IMR-90 (cell line): ENCODE results near the gene UPK3A. TPM values are rescaled to one million over a fixed set of nuclear protein-coding genes. Genes with fewer than 3 reads are reported as not detected.

Source experiments
- ATAC-seq: fragments of 200-7000 bp; cut with Tn5 transposase; 2 replicates; pipeline ENCODE4 v1.9.1; 2020; ENCODE audit warnings: low read depth, mild to moderate bottlenecking, moderate library complexity
- BruUV-seq: library from RNA; stranded (reverse); fragments of 400-500 nt; replicated peaks from 2 replicates; lab custom pipeline; 2021; lab: Mats Ljungman, UMichigan
- CTCF ChIA-PET: fragments of 300-600 bp; formaldehyde crosslinking; extraction: SDS; loops from one replicate; lab custom pipeline; 2021; ENCODE audit warnings: antibody characterized with exemption; lab: Yijun Ruan, JAX
- POLR2A ChIA-PET: fragments of 300-600 bp; sonication (Branson Sonifier 250); formaldehyde crosslinking; loops from one replicate; lab custom pipeline; 2022; ENCODE audit warnings: antibody characterized with exemption; ENCODE audit not compliant: unreplicated experiment; lab: Charles Lee
- DNase-seq: peaks from one replicate; pipeline ENCODE4 v3.0.0; 2013
- H2AFZ ChIP-seq: replicated peaks from 2 replicates; pipeline ENCODE3; 2013; ENCODE audit warnings: low read length, mild to moderate bottlenecking; ENCODE audit not compliant: poor library complexity
- H2AK5ac ChIP-seq: 2 replicates; pipeline ENCODE4 v1.6.1; 2013; ENCODE audit warnings: low read depth, low read length, inconsistent platforms
- H2AK9ac ChIP-seq: replicated peaks from 2 replicates; pipeline ENCODE3; 2013; ENCODE audit warnings: mild to moderate bottlenecking, low read depth, low read length, moderate library complexity; ENCODE audit not compliant: poor library complexity
- H2BK120ac ChIP-seq: 2 replicates; pipeline ENCODE4 v1.6.1; 2013; ENCODE audit warnings: low read depth, low read length, inconsistent platforms
- H2BK15ac ChIP-seq: 3 replicates; pipeline ENCODE4 v1.6.1; 2013; ENCODE audit warnings: low read depth, low read length, inconsistent platforms
- H2BK20ac ChIP-seq: 2 replicates; pipeline ENCODE4 v1.6.1; 2013; ENCODE audit warnings: low read depth, mild to moderate bottlenecking, inconsistent platforms, low read length, moderate library complexity
- H2BK5ac ChIP-seq: 2 replicates; pipeline ENCODE4 v1.6.1; 2013; ENCODE audit warnings: mild to moderate bottlenecking, low read depth, low read length, inconsistent platforms; ENCODE audit not compliant: poor library complexity, severe bottlenecking
- H3K14ac ChIP-seq: replicated peaks from 2 replicates; pipeline ENCODE4 v1.6.1; 2013; ENCODE audit warnings: low read depth, low read length, inconsistent platforms
- H3K18ac ChIP-seq: 2 replicates; pipeline ENCODE4 v1.6.1; 2013; ENCODE audit warnings: low read depth, low read length, control low read depth
- H3K23ac ChIP-seq: 2 replicates; pipeline ENCODE4 v1.6.1; 2013; ENCODE audit warnings: low read depth, low read length, inconsistent platforms
- H3K27ac ChIP-seq: 2 replicates; pipeline ENCODE4 v1.5.1; 2013; ENCODE audit warnings: mild to moderate bottlenecking, control low read depth, low read length; ENCODE audit not compliant: insufficient read depth
- H3K27me3 ChIP-seq: 2 replicates; pipeline ENCODE4 v1.6.1; 2013; ENCODE audit warnings: low read length; ENCODE audit not compliant: control insufficient read depth, insufficient read depth
- H3K36me3 ChIP-seq: 2 replicates; pipeline ENCODE4 v1.6.1; 2013; ENCODE audit warnings: low read length, mixed read lengths; ENCODE audit not compliant: control insufficient read depth, insufficient read depth
- H3K4ac ChIP-seq: 2 replicates; pipeline ENCODE4 v1.6.1; 2013; ENCODE audit warnings: low read depth, low read length, inconsistent platforms
- H3K4me1 ChIP-seq: 2 replicates; pipeline ENCODE4 v1.6.1; 2013; ENCODE audit warnings: low read length, mixed read lengths; ENCODE audit not compliant: control insufficient read depth, insufficient read depth
- H3K4me2 ChIP-seq: 2 replicates; pipeline ENCODE4 v1.6.1; 2013; ENCODE audit warnings: low read depth, mild to moderate bottlenecking, control low read depth, low read length, moderate library complexity
- H3K4me3 ChIP-seq: 2 replicates; pipeline ENCODE4 v1.5.1; 2013; ENCODE audit warnings: low read depth, mild to moderate bottlenecking, control low read depth, low read length, moderate library complexity; ENCODE audit not compliant: insufficient read depth
- H3K56ac ChIP-seq: 2 replicates; pipeline ENCODE4 v1.6.1; 2013; ENCODE audit warnings: low read length, inconsistent platforms; ENCODE audit not compliant: insufficient read depth; ENCODE audit errors: extremely low read depth
- H3K79me1 ChIP-seq, 2 experiments: 2 replicates each; pipeline ENCODE4 v1.6.1; 2013; ENCODE audit warnings: low read length in 2 of 2, inconsistent platforms in 1 of 2, low read depth in 1 of 2
- H3K9ac ChIP-seq: 2 replicates; pipeline ENCODE4 v1.6.1; 2013; ENCODE audit warnings: low read depth, low read length, control low read depth
- H3K9me1 ChIP-seq: 2 replicates; pipeline ENCODE4 v1.6.1; 2013; ENCODE audit warnings: low read length, inconsistent platforms; ENCODE audit not compliant: insufficient read depth
- H3K9me3 ChIP-seq: 2 replicates; pipeline ENCODE4 v1.6.1; 2013; ENCODE audit warnings: low read length; ENCODE audit not compliant: control insufficient read depth, insufficient read depth
- H4K20me1 ChIP-seq: 2 replicates; pipeline ENCODE4 v1.6.1; 2013; ENCODE audit warnings: low read length, inconsistent platforms; ENCODE audit not compliant: insufficient read depth
- H4K5ac ChIP-seq: 2 replicates; pipeline ENCODE4 v1.6.1; 2013; ENCODE audit warnings: mild to moderate bottlenecking, low read depth, low read length, control low read depth
- H4K8ac ChIP-seq, 2 experiments: 2 replicates each; pipeline ENCODE4 v1.6.1; 2013; ENCODE audit warnings: low read depth in 2 of 2, low read length in 2 of 2, control low read depth in 1 of 2, inconsistent platforms in 1 of 2
- H4K91ac ChIP-seq: 2 replicates; pipeline ENCODE4 v1.6.1; 2013; ENCODE audit warnings: low read depth, low read length, inconsistent platforms; ENCODE audit not compliant: insufficient read depth
- BHLHE40 ChIP-seq: fragments of 150-350 bp; IDR thresholded peaks from 2 replicates; pipeline ENCODE4 v1.6.1; 2016; ENCODE audit warnings: mild to moderate bottlenecking, low read depth, low read length
- CEBPB ChIP-seq: IDR thresholded peaks from 2 replicates; pipeline ENCODE4 v1.6.1; 2012; ENCODE audit warnings: low read depth, low read length, improper control_type of control experiment
- CHD1 ChIP-seq: IDR thresholded peaks from 2 replicates; pipeline ENCODE4 v1.6.1; 2012; ENCODE audit warnings: low read depth, low read length, improper control_type of control experiment
- CTCF ChIP-seq: conservative IDR thresholded peaks from 2 replicates; pipeline ENCODE4 v1.5.1; 2012; ENCODE audit warnings: mild to moderate bottlenecking, low read depth, low read length, improper control_type of control experiment
- ELK1 ChIP-seq: fragments of 150-350 bp; IDR thresholded peaks from 2 replicates; pipeline ENCODE4 v1.6.1; 2016; ENCODE audit warnings: low read depth, mild to moderate bottlenecking, low read length, moderate library complexity, borderline replicate concordance
- FOS ChIP-seq: fragments of 150-350 bp; IDR thresholded peaks from 2 replicates; pipeline ENCODE4 v1.6.1; 2016; ENCODE audit warnings: low read depth, low read length
- MAFK ChIP-seq: IDR thresholded peaks from 2 replicates; pipeline ENCODE4 v1.6.1; 2012; ENCODE audit warnings: low read depth, low read length, improper control_type of control experiment
- MAZ ChIP-seq: IDR thresholded peaks from 2 replicates; pipeline ENCODE4 v1.6.1; 2012; ENCODE audit warnings: low read depth, mild to moderate bottlenecking, low read length, improper control_type of control experiment, moderate library complexity, borderline replicate concordance
- MXI1 ChIP-seq: IDR thresholded peaks from 2 replicates; pipeline ENCODE4 v1.6.1; 2012; ENCODE audit warnings: low read depth, mild to moderate bottlenecking, low read length, moderate library complexity, borderline replicate concordance
- NFE2L2 ChIP-seq: fragments of 150-350 bp; IDR thresholded peaks from 2 replicates; pipeline ENCODE4 v1.6.1; 2016; ENCODE audit warnings: low read depth, mild to moderate bottlenecking, low read length
- POLR2A ChIP-seq: IDR thresholded peaks from 2 replicates; pipeline ENCODE4 v1.6.1; 2012; ENCODE audit warnings: mild to moderate bottlenecking, low read depth, low read length
- RAD21 ChIP-seq: IDR thresholded peaks from 2 replicates; pipeline ENCODE4 v1.6.1; 2012; ENCODE audit warnings: low read length, improper control_type of control experiment
- RCOR1 ChIP-seq: IDR thresholded peaks from 2 replicates; pipeline ENCODE4 v1.6.1; 2012; ENCODE audit warnings: mild to moderate bottlenecking, low read length, improper control_type of control experiment; ENCODE audit not compliant: insufficient replicate concordance
- RFX5 ChIP-seq: IDR thresholded peaks from 2 replicates; pipeline ENCODE4 v1.8.0; 2012; ENCODE audit warnings: low read depth, mild to moderate bottlenecking, low read length, moderate library complexity
- SMC3 ChIP-seq: fragments of 150-350 bp; IDR thresholded peaks from 2 replicates; pipeline ENCODE4 v1.6.1; 2016; ENCODE audit warnings: low read depth, mild to moderate bottlenecking, antibody characterized with exemption, low read length, moderate library complexity
- USF2 ChIP-seq: fragments of 150-350 bp; IDR thresholded peaks from 2 replicates; pipeline ENCODE4 v1.6.1; 2017; ENCODE audit warnings: mild to moderate bottlenecking, antibody characterized with exemption, low read length, low read depth
- WGBS, 2 experiments: methylation state at CpG; one replicate each; pipeline versions ENCODE4 v1.1.5 to v1.1.7; 2013; ENCODE audit warnings: missing lambda C conversion rate in 2 of 2; ENCODE audit not compliant: insufficient read length in 1 of 2; ENCODE audit errors: extremely low coverage in 2 of 2; 5-methylcytosine and 5-hydroxymethylcytosine counted together
- dilution Hi-C: fragments of 300-500 bp; cut with HindIII; formaldehyde crosslinking; loops from one replicate; pipeline ENCODE4 v1.14.3; 2018; ENCODE audit warnings: low sequenced_read_pairs; ENCODE audit not compliant: unreplicated experiment
- in situ Hi-C: fragments of 300-500 bp; cut with MboI; formaldehyde crosslinking; loops from 3 replicates; pipeline ENCODE4 v1.14.3; 2019; ENCODE audit warnings: low sequenced_read_pairs, inconsistent platforms, mixed read lengths
- intact Hi-C: fragments of 100-400 bp; cut with micrococcal nuclease; formaldehyde crosslinking; loops from 2 replicates; pipeline ENCODE4 v1.10.0; 2022
- polyA plus RNA-seq, 3 experiments: library from polyadenylated mRNA; depleted of rRNA; stranded (reverse); fragments of >200 nt; gene quantifications; 2 replicates each; pipeline ENCODE4 v1.2.3, GENCODE V29; 2012; ENCODE audit warnings: low replicate concordance in 1 of 3
- total RNA-seq: library from RNA; depleted of rRNA; stranded (reverse); fragments of >200 nt; gene quantifications from 2 replicates; pipeline ENCODE4 v1.2.3, GENCODE V29; 2012

The UPK3A gene
- total and polyA plus RNA-seq, 2 of the 4 experiments (the other 2 are of a cell fraction): not detected

- Histone ChIP-seq H2BK20ac (no peak overlapping the region), H2AK9ac (no peak overlapping the region), H2BK5ac (no peak overlapping the region), H3K79me1 (peaks cover 0 to 7% of the 10 kb centered on the region in 2 experiments; a peak in 1 of 4 replicates), H3K4me2 (no peak overlapping the region), H4K8ac (no peak overlapping the region), H3K23ac (no peak overlapping the region), H3K9me3 (no peaks in the 10 kb centered on the region), H3K9me1 (no peaks in the 10 kb centered on the region), H3K4me3 (no peak overlapping the region), H3K56ac (no peak overlapping the region), H3K36me3 (peaks cover 55% of the 10 kb centered on the region), H2BK120ac (no peak overlapping the region), H3K18ac (no peak overlapping the region), H3K27ac (no peak overlapping the region), H3K14ac (no peak overlapping the region), H3K9ac (no peak overlapping the region), H4K5ac (no peak overlapping the region), H2AFZ (no peak overlapping the region), H3K4ac (no peak overlapping the region), H4K91ac (no peak overlapping the region), H2BK15ac (no peak overlapping the region), H3K4me1 (peaks cover under 1% of the 10 kb centered on the region; the same call in 1 of the 2 replicates), H3K27me3 (no peaks in the 10 kb centered on the region), H2AK5ac (no peak overlapping the region), H4K20me1 (no peaks in the 10 kb centered on the region)
- CTCF ChIA-PET: no interaction called here
- ATAC-seq (no peak), DNase-seq (no peak)
- intact Hi-C loops (no loop called here), in situ Hi-C loops (no loop called here), dilution Hi-C loops (no loop called here)
- TF ChIP-seq CTCF (no peak), CHD1 (no peak), NFE2L2 (no peak), SMC3 (no peak), MAZ (no peak), RCOR1 (no peak), CEBPB (no peak), BHLHE40 (no peak), ELK1 (no peak), MAFK (no peak), USF2 (no peak), RAD21 (no peak), FOS (no peak), MXI1 (no peak), POLR2A (no peak), RFX5 (no peak)
- BruUV-seq: no TSS peak
- POLR2A ChIA-PET: interaction anchor here (0.6 kb wide), 1 partner anchor 34 kb away, joined by 3 read pairs; no protein-coding TSS in a partner anchor
- 70% methylated on average over 2 of the region's 9 CpGs; no CpG with 5 or more reads in 1 of the 2 experiments for WGBS, 2 experiments
These were observed 49.8 kb downstream of the UPK3A start for GRCh38 chr22:45334528-45334927.
